Gastroesophageal sphincter (tissue), 4 donors: ENCODE data around the gene CKS1B. TPM values are rescaled to one million over a fixed set of nuclear protein-coding genes. Genes with fewer than 3 reads are reported as not detected.

Experiments used
- ATAC-seq: fragments of 150-250 bp; one replicate; pipeline ENCODE4 v1.9.1; 2016; ENCODE audit warnings: mild to moderate bottlenecking, moderate library complexity
- H3K27ac ChIP-seq, 4 donors: fragments of 200-600 bp; sonication (generic) in 3 of 4; 1 replicate in 3 of 4; 2 replicates in 1 of 4; pipeline ENCODE4 v1.5.1; 2016 to 2019
- H3K27me3 ChIP-seq: fragments of 200-600 bp; sonication (generic); one replicate; pipeline ENCODE4 v1.5.1; 2019
- H3K36me3 ChIP-seq, 2 donors: fragments of 200-600 bp; sonication (generic); one replicate each; pipeline ENCODE4 v1.5.1; 2019; ENCODE audit warnings: control low read depth in 1 of 2
- H3K4me1 ChIP-seq, 3 donors: fragments of 200-600 bp; sonication (generic); 1 replicate in 2 of 3; 2 replicates in 1 of 3; pipeline ENCODE4 v1.5.1; 2016 to 2019; ENCODE audit warnings: control low read depth in 2 of 3
- H3K4me3 ChIP-seq, 2 donors: fragments of 200-600 bp; sonication (generic); one replicate each; pipeline ENCODE4 v1.5.1; 2019; ENCODE audit warnings: mild to moderate bottlenecking in 1 of 2, moderate library complexity in 1 of 2
- H3K9me3 ChIP-seq, 3 donors: fragments of 200-600 bp; sonication (generic); one replicate each; pipeline ENCODE4 v1.5.1; 2017 to 2019; ENCODE audit warnings: control low read depth in 2 of 3
- CTCF ChIP-seq, 4 experiments: fragments of 200-600 bp in 2 of 4; fragments of 450-650 bp in 2 of 4; sonication (generic) in 1 of 4; IDR thresholded peaks; one replicate each; pipeline ENCODE4 v1.5.1; 2017 to 2019; ENCODE audit warnings: antibody characterized with exemption in 4 of 4, mild to moderate bottlenecking in 2 of 4, moderate library complexity in 2 of 4
- EP300 ChIP-seq: sonication (generic); formaldehyde crosslinking; IDR thresholded peaks from one replicate; pipeline ENCODE4 v1.6.1; 2017; ENCODE audit warnings: antibody characterized with exemption, mild to moderate bottlenecking
- POLR2A ChIP-seq, 2 donors: fragments of 450-650 bp; IDR thresholded peaks; one replicate each; pipeline ENCODE4 v1.6.1; 2017; ENCODE audit warnings: antibody characterized with exemption in 2 of 2, mild to moderate bottlenecking in 2 of 2, moderate library complexity in 1 of 2
- POLR2AphosphoS5 ChIP-seq: sonication (generic); formaldehyde crosslinking; IDR thresholded peaks from one replicate; pipeline ENCODE4 v1.6.1; 2017; ENCODE audit warnings: antibody characterized with exemption
- WGBS, 2 donors: methylation state at CpG; one replicate each; pipeline ENCODE4 v1.1.5; 2018; ENCODE audit warnings: low coverage in 1 of 2; 5-methylcytosine and 5-hydroxymethylcytosine counted together
- total RNA-seq, 4 donors: library from RNA; depleted of rRNA; stranded (reverse); fragments of >200 nt; gene quantifications; one replicate each; pipeline ENCODE4 v1.1.0, GENCODE V29; 2016

Gene CKS1B
- total RNA-seq, 4 donors from 2014 or later = 7.5 to 24.2 (median 17.6) TPM

GRCh38 chr1:155001425-155001674 lies 26.9 kb downstream of the CKS1B start:
- peaks cover 6 to 48% (median 30%) of the 10 kb centered on the region in 3 donors for H3K4me1 ChIP-seq
- peak overlapping the region; percentile 76 to 89 for H3K4me3 ChIP-seq
- TF ChIP-seq POLR2AphosphoS5 (no peak), POLR2A (IDR thresholded peaks at IDR 0.05) (no peak), CTCF (IDR thresholded peaks at IDR 0.05) (no peak), EP300 (no peak)
- peak overlapping the region; percentile 88 to 97 (median 96) for H3K27ac ChIP-seq
- H3K36me3 ChIP-seq = no peaks in the 10 kb centered on the region
- 0% methylated on average over 2 to 5 of the region's 11 CpGs for WGBS, 2 donors
- ATAC-seq = no peak
- H3K9me3 ChIP-seq = no peaks in the 10 kb centered on the region
- no peaks in the 10 kb centered on the region for H3K27me3 ChIP-seq

DNA sequence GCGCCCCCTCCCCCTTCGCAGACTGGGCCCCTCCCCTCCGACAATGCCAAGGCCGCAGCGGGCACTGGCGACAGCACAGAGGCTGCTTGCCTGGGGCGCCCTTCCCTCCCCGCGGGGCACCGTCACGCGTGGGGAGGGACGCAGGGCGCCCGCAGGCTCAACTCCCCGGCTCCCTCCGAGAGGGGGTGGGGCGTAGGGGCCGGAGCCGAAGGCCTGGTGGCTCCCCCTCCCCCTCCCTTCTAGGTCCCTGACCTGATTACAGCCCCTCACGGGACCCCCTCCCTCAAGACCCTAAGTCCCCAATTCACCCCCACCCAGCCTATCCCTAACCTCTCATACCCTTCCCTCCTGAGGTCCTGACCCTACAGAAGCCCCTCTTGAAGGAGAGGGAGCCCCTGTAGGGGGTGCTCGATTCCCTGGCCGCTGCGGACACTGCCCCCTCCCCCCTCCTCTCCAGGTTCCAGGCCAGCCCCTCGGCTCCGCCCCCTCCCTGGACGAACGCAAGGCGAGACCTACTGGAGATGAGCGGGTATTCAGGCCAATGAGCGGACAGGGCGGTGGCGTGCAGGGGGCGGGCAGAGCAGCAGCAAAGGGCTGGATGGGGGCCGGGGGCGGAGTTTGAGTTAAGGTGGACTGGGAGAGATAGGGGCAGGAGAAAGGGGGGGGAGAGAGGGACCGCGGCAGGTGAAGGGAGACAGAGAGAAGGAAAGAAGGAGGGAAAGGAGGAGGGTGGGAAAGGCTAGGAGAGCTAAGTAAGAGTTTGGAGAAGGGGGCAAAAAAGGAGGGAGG lies 27.4 kb downstream of the CKS1B start:
- Histone ChIP-seq H3K27ac (peak overlapping the region; percentile 88 to 97 (median 96)), H3K4me3 (peak overlapping the region; percentile 76 to 89), H3K36me3 (no peaks in the 10 kb centered on the region), H3K27me3 (no peaks in the 10 kb centered on the region), H3K4me1 (peaks cover 6 to 53% (median 30%) of the 10 kb centered on the region in 3 donors), H3K9me3 (no peaks in the 10 kb centered on the region)
- whole genome bisulfite sequencing, 2 donors = 0% methylated on average over 1 to 9 of the region's 38 CpGs
- peak; percentile 36 to 59 for TF ChIP-seq POLR2A (IDR thresholded peaks at IDR 0.05)
- no peak for TF ChIP-seq EP300
- peak in 3 of 4 experiments; percentile 30 to 65 (median 46) for TF ChIP-seq CTCF (IDR thresholded peaks at IDR 0.05)
- TF ChIP-seq POLR2AphosphoS5 = peak; percentile 62
- peak; percentile 89 for ATAC-seq

DNA sequence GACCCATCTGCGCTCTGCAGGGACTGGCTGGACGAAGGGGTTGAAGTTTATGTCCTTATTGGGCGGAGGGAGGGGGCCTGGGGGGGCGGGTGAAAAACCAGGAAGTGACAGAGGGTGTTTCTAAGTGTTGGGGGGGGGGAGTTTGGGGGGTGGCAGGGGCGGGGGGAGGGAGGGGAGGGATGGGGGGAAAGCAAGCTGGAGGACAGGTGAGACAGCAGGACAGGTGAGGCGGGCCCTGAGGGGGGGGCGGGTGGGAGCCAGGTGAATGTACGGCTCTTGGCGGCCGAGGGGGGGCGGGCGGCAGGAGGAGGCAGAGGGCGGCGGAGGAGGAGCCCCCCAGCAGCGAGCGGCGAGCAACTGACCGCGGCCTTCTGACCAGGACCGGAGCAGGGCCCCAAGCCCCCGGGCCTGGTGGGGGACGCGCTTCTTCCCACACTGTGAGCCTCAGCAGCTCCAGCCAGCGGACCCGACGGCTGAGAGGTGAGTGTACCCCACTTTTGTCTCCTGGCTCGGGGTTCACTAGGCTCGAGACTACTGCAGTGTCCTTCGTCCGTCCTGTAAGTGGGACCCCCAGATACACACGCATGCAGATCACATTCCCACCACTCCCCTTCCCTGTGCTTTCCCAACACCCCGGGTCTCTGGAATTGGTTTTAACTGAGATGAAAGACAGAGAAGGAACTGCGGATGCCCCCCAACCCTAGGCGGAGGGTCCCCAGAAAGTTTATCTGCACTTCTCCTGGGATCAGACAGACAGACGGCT lies 28.2 kb downstream of the CKS1B start, which contains the start of gene ZBTB7B:
ZBTB7B (plus strand) TSS at position 339 of the 763 bp plus-strand sequence. CDS start 11,859 bp downstream, outside the sequence.
- Histone ChIP-seq H3K27me3 (no peaks in the 10 kb centered on the region), H3K36me3 (no peaks in the 10 kb centered on the region), H3K27ac (peak within 1 kb of the TSS; percentile 88 to 97 (median 96)), H3K4me3 (peak within 1 kb of the TSS; percentile 76 to 89), H3K4me1 (peaks cover 6 to 61% (median 36%) of the 10 kb centered on the region in 3 donors), H3K9me3 (no peaks in the 10 kb centered on the region)
- ATAC-seq = peak; percentile 32
- WGBS, 2 donors = 0% methylated on average over 4 to 10 of the region's 35 CpGs
- TF ChIP-seq POLR2A (IDR thresholded peaks at IDR 0.05) (peak in 1 of 2 donors; percentile 20), CTCF (IDR thresholded peaks at IDR 0.05) (peak in 2 of 4 experiments; percentile 18 to 21), POLR2AphosphoS5 (no peak)

DNA sequence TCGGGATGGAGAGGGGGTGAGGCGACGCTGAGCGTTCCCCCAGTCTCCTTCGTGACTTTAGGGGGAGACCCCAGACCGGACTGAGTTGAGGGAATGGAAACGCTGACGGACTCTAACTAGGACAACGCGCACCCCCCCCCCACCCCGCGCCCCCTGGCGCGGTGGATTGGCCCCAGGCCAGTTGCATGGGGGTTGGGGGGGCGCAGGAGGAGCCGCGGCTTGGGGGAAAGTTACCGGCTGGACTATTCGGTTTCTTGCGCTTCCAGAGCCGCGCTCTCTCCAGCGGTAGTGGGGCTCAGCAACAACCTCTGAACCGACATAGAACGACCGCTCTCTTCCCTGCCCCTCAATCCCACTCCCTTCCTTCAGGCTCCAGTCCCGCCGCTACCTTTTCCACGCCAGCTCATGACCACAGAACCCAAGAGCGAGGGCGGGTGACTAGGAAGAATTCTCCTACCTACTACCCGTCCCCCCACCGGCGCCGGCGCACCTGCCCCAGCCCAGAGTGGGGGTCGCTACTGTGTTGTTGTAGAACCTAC lies 28.8 kb downstream of the CKS1B start:
- H3K9me3 ChIP-seq = no peaks in the 10 kb centered on the region
- no peaks in the 10 kb centered on the region for H3K36me3 ChIP-seq
- 0 to 1% methylated on average over 13 to 19 of the region's 37 CpGs for WGBS, 2 donors
- ATAC-seq = no peak
- no peaks in the 10 kb centered on the region for H3K27me3 ChIP-seq
- peak overlapping the region; percentile 76 to 89 for H3K4me3 ChIP-seq
- H3K27ac ChIP-seq = peak overlapping the region; percentile 88 to 97 (median 96)
- H3K4me1 ChIP-seq = peaks cover 6 to 65% (median 38%) of the 10 kb centered on the region in 3 donors
- no peak for TF ChIP-seq POLR2AphosphoS5
- TF ChIP-seq POLR2A (IDR thresholded peaks at IDR 0.05) = no peak
- TF ChIP-seq CTCF (IDR thresholded peaks at IDR 0.05) = no peak
- TF ChIP-seq EP300 = no peak
